Measurements from ENCODE around the gene SCIN.
"Not testable (repeated sequence)": the region's sequence is repeated elsewhere in the genome, so short reads cannot be mapped to it uniquely, and the experiment has no call there.

SCIN gene

GRCh38 chr7:12553416-12553815 lies 17.1 kb upstream of the SCIN start:
- DNase-seq: no peak
- ATAC-seq (replicated peaks): no peak
- Mint-ChIP-seq H3K9me3 (peaks cover 3 to 9% of the 10 kb centered on the region in 2 donors), H3K27ac (no peak overlapping the region), H3K4me3 (no peak overlapping the region), H3K4me1 (ENCODE audit: low read depth in 2 of 2) (no peaks in the 10 kb centered on the region), H3K27me3 (peaks cover 0 to 9% of the 10 kb centered on the region in 2 donors), H3K36me3 (ENCODE audit: insufficient read depth) (no peaks in the 10 kb centered on the region)

GRCh38 chr7:12554351-12554750 lies 16.2 kb upstream of the SCIN start:
- DNase-seq: no peak
- ATAC-seq (replicated peaks): no peak
- H3K9me3 Mint-ChIP-seq: peaks cover 3 to 9% of the 10 kb centered on the region in 2 donors
- no peaks in the 10 kb centered on the region for H3K4me1 Mint-ChIP-seq (ENCODE audit: low read depth in 2 of 2)
- no peak overlapping the region for H3K27ac Mint-ChIP-seq
- no peaks in the 10 kb centered on the region for H3K27me3 Mint-ChIP-seq
- H3K4me3 Mint-ChIP-seq: no peak overlapping the region
- no peaks in the 10 kb centered on the region for H3K36me3 Mint-ChIP-seq (ENCODE audit: insufficient read depth)

- DNase-seq (no peak), ATAC-seq (replicated peaks) (no peak)
- Mint-ChIP-seq H3K27ac (no peak overlapping the region), H3K27me3 (no peaks in the 10 kb centered on the region), H3K9me3 (peaks cover 3 to 9% of the 10 kb centered on the region in 2 donors), H3K4me3 (no peak overlapping the region), H3K4me1 (ENCODE audit: low read depth in 2 of 2) (no peaks in the 10 kb centered on the region), H3K36me3 (ENCODE audit: insufficient read depth) (no peaks in the 10 kb centered on the region)
These were observed 15.6 kb upstream of the SCIN start for GRCh38 chr7:12554872-12555271.

GRCh38 chr7:12555695-12556094 lies 14.8 kb upstream of the SCIN start:
- not testable (repeated sequence) for H3K27me3 Mint-ChIP-seq; H3K9me3 Mint-ChIP-seq; H3K4me1 Mint-ChIP-seq (ENCODE audit: low read depth in 2 of 2); H3K36me3 Mint-ChIP-seq (ENCODE audit: insufficient read depth); H3K27ac Mint-ChIP-seq; DNase-seq; ATAC-seq (replicated peaks); H3K4me3 Mint-ChIP-seq

GRCh38 chr7:12556139-12556792 lies 14.3 kb upstream of the SCIN start:
- H3K36me3 Mint-ChIP-seq (ENCODE audit: insufficient read depth); DNase-seq; H3K27me3 Mint-ChIP-seq; H3K27ac Mint-ChIP-seq; ATAC-seq (replicated peaks); H3K9me3 Mint-ChIP-seq; H3K4me3 Mint-ChIP-seq; H3K4me1 Mint-ChIP-seq (ENCODE audit: low read depth in 2 of 2): not testable (repeated sequence)

- Mint-ChIP-seq H3K27me3 (no peaks in the 10 kb centered on the region), H3K9me3 (peaks cover 3 to 9% of the 10 kb centered on the region in 2 donors), H3K36me3 (ENCODE audit: insufficient read depth) (no peaks in the 10 kb centered on the region), H3K4me1 (ENCODE audit: low read depth in 2 of 2) (no peaks in the 10 kb centered on the region), H3K27ac (no peak overlapping the region), H3K4me3 (no peak overlapping the region)
- ATAC-seq (replicated peaks): no peak
- DNase-seq: no peak
These were observed 13.2 kb upstream of the SCIN start for GRCh38 chr7:12557282-12557681.

- Mint-ChIP-seq H3K9me3 (no peaks in the 10 kb centered on the region), H3K27ac (no peak overlapping the region)
- DNase-seq: no peak
These were observed 5.3 kb upstream of the SCIN start for GRCh38 chr7:12564996-12565764.

GRCh38 chr7:12565873-12566272 lies 4.6 kb upstream of the SCIN start:
- H3K27me3 Mint-ChIP-seq: peaks cover 29 to 34% of the 10 kb centered on the region in 2 donors
- H3K36me3 Mint-ChIP-seq (ENCODE audit: insufficient read depth): no peaks in the 10 kb centered on the region
- no peak overlapping the region for H3K27ac Mint-ChIP-seq
- H3K4me3 Mint-ChIP-seq: no peak overlapping the region
- H3K4me1 Mint-ChIP-seq (ENCODE audit: low read depth in 2 of 2): peaks cover 8 to 10% of the 10 kb centered on the region in 2 donors
- ATAC-seq (replicated peaks): no peak
- no peaks in the 10 kb centered on the region for H3K9me3 Mint-ChIP-seq
- DNase-seq: no peak

More at GRCh38 chr7:12564996-12565764, 5.3 kb upstream of the SCIN start:
- no peak for ATAC-seq (replicated peaks)
- H3K4me3 Mint-ChIP-seq: no peak overlapping the region
- H3K27me3 Mint-ChIP-seq: peaks cover 24 to 27% of the 10 kb centered on the region in 2 donors
- peaks cover 3 to 4% of the 10 kb centered on the region in 2 donors for H3K4me1 Mint-ChIP-seq (ENCODE audit: low read depth in 2 of 2)
- H3K36me3 Mint-ChIP-seq (ENCODE audit: insufficient read depth): no peaks in the 10 kb centered on the region

GRCh38 chr7:12567015-12567414 lies 3.5 kb upstream of the SCIN start:
- Mint-ChIP-seq H3K36me3 (ENCODE audit: insufficient read depth) (no peaks in the 10 kb centered on the region), H3K9me3 (no peaks in the 10 kb centered on the region), H3K27ac (no peak overlapping the region), H3K4me3 (no peak overlapping the region), H3K27me3 (peaks cover 39 to 46% of the 10 kb centered on the region in 2 donors), H3K4me1 (ENCODE audit: low read depth in 2 of 2) (peaks cover 8 to 12% of the 10 kb centered on the region in 2 donors)
- ATAC-seq (replicated peaks) (no peak), DNase-seq (no peak)

- Mint-ChIP-seq H3K36me3 (ENCODE audit: insufficient read depth) (no peaks in the 10 kb centered on the region), H3K4me3 (peak overlapping the region; percentile 74 to 83), H3K9me3 (no peaks in the 10 kb centered on the region), H3K27me3 (peaks cover 49 to 59% of the 10 kb centered on the region in 2 donors), H3K27ac (no peak overlapping the region), H3K4me1 (ENCODE audit: low read depth in 2 of 2) (peaks cover 8 to 12% of the 10 kb centered on the region in 2 donors)
- DNase-seq (no peak), ATAC-seq (replicated peaks) (no peak)
These were observed 847 bp upstream of the SCIN start for GRCh38 chr7:12569673-12570072.

- ATAC-seq (replicated peaks): peak; percentile 29
- H3K4me1 Mint-ChIP-seq (ENCODE audit: low read depth in 2 of 2): peaks cover 8 to 12% of the 10 kb centered on the region in 2 donors
These were observed 369 bp upstream of the SCIN start for GRCh38 chr7:12570168-12570533.

GRCh38 chr7:12571691-12572090 lies 1.2 kb downstream of the SCIN start:
- no peak overlapping the region for H3K4me3 Mint-ChIP-seq
- H3K36me3 Mint-ChIP-seq (ENCODE audit: insufficient read depth): no peaks in the 10 kb centered on the region
- DNase-seq: no peak
- H3K4me1 Mint-ChIP-seq (ENCODE audit: low read depth in 2 of 2): peaks cover 8 to 12% of the 10 kb centered on the region in 2 donors
- H3K27ac Mint-ChIP-seq: no peak overlapping the region
- no peak for ATAC-seq (replicated peaks)
- H3K27me3 Mint-ChIP-seq: peaks cover 42 to 72% of the 10 kb centered on the region in 2 donors
- no peaks in the 10 kb centered on the region for H3K9me3 Mint-ChIP-seq

More at GRCh38 chr7:12570168-12570533, 369 bp upstream of the SCIN start:
- H3K27me3 Mint-ChIP-seq: peaks cover 49 to 64% of the 10 kb centered on the region in 2 donors
- H3K27ac Mint-ChIP-seq: peak overlapping the region in 1 of 2 donors; percentile 24
- no peak for DNase-seq
- H3K4me3 Mint-ChIP-seq: peak overlapping the region; percentile 74 to 83
- no peaks in the 10 kb centered on the region for H3K36me3 Mint-ChIP-seq (ENCODE audit: insufficient read depth)
- H3K9me3 Mint-ChIP-seq: no peaks in the 10 kb centered on the region

GRCh38 chr7:12572941-12573575 lies 2.5 kb downstream of the SCIN start:
- H3K36me3 Mint-ChIP-seq (ENCODE audit: insufficient read depth): no peaks in the 10 kb centered on the region
- peaks cover 8 to 12% of the 10 kb centered on the region in 2 donors for H3K4me1 Mint-ChIP-seq (ENCODE audit: low read depth in 2 of 2)
- H3K9me3 Mint-ChIP-seq: no peaks in the 10 kb centered on the region
- no peak overlapping the region for H3K4me3 Mint-ChIP-seq
- no peak for DNase-seq
- H3K27ac Mint-ChIP-seq: no peak overlapping the region
- ATAC-seq (replicated peaks): no peak
- peaks cover 42 to 68% of the 10 kb centered on the region in 2 donors for H3K27me3 Mint-ChIP-seq
